Tibial nerve (tissue), 4 donors: ENCODE results near the gene CCDC74B.
"Not testable (repeated sequence)": the region's sequence is repeated elsewhere in the genome, so short reads cannot be mapped to it uniquely, and the experiment has no call there.

Experiments used
- CTCF ChIP-seq, 5 experiments: fragments of 200-600 bp in 3 of 5; fragments of 450-650 bp in 2 of 5; sonication (generic) in 3 of 5; IDR thresholded peaks; one replicate each; pipeline ENCODE4 v1.5.1; 2016 to 2019; ENCODE audit warnings: antibody characterized with exemption in 5 of 5, mild to moderate bottlenecking in 3 of 5, moderate library complexity in 2 of 5
- EP300 ChIP-seq, 2 donors: sonication (generic); formaldehyde crosslinking; IDR thresholded peaks; one replicate each; pipeline ENCODE4 v1.6.1; 2017; ENCODE audit warnings: antibody characterized with exemption in 2 of 2, mild to moderate bottlenecking in 1 of 2
- POLR2A ChIP-seq, 2 donors: fragments of 450-650 bp; IDR thresholded peaks; one replicate each; pipeline ENCODE4 v1.6.1; 2017; ENCODE audit warnings: antibody characterized with exemption in 2 of 2, mild to moderate bottlenecking in 2 of 2, moderate library complexity in 2 of 2

- not testable (repeated sequence) for TF ChIP-seq CTCF, POLR2A, EP300 (IDR thresholded peaks at IDR 0.05)
Observed at GRCh38 chr2:130137118-130137517, 7.8 kb downstream of the CCDC74B start.
